Measurements from ENCODE around the gene SLC8B1. TPM values are rescaled to one million over a fixed set of nuclear protein-coding genes. Genes with fewer than 3 reads are reported as not detected.

The SLC8B1 gene
- total RNA-seq, 2 donors from 2014 or later = 23.1 to 94.7 TPM

GRCh38 chr12:113329791-113330417, 5.0 kb downstream of the SLC8B1 start:
- Histone ChIP-seq H3K36me3 (no peaks in the 10 kb centered on the region), H3K4me3 (no peak overlapping the region), H3K27ac (no peak overlapping the region), H3K4me1 (replicated peaks) (no peaks in the 10 kb centered on the region), H3K9me3 (no peaks in the 10 kb centered on the region), H3K27me3 (replicated peaks; ENCODE audit: insufficient read depth) (no peaks in the 10 kb centered on the region)
- no peak for DNase-seq (ENCODE audit: low spot score)
- WGBS = 89% methylated on average over 1 of the region's 1 CpG
- TF ChIP-seq POLR2AphosphoS5 (IDR thresholded peaks at IDR 0.05) (no peak), POLR2A (IDR thresholded peaks at IDR 0.05) (no peak), CTCF (IDR thresholded peaks at IDR 0.05) (no peak)
- intact Hi-C loops (cut with DNase I) = loop anchor here (10.0 kb wide), 1 partner anchor 105 kb away; the partner anchor contains the start of gene TPCN1

- H3K4me1 ChIP-seq (replicated peaks) = no peaks in the 10 kb centered on the region
- H3K27me3 ChIP-seq (replicated peaks; ENCODE audit: insufficient read depth) = no peaks in the 10 kb centered on the region
- no peak overlapping the region for H3K27ac ChIP-seq
- no peaks in the 10 kb centered on the region for H3K36me3 ChIP-seq
- no peaks in the 10 kb centered on the region for H3K9me3 ChIP-seq
- DNase-seq (ENCODE audit: low spot score) = no peak
- intact Hi-C loops (cut with DNase I) = no loop called here
- TF ChIP-seq POLR2A (IDR thresholded peaks at IDR 0.05) (no peak), CTCF (IDR thresholded peaks at IDR 0.05) (no peak), POLR2AphosphoS5 (IDR thresholded peaks at IDR 0.05) (no peak)
- 84% methylated on average over 9 of the region's 9 CpGs for whole genome bisulfite sequencing
- no peak overlapping the region for H3K4me3 ChIP-seq
Measured at GRCh38 chr12:113329022-113329790, 5.7 kb downstream of the SLC8B1 start.

- no peak overlapping the region for H3K27ac ChIP-seq
- H3K4me1 ChIP-seq (replicated peaks) = no peaks in the 10 kb centered on the region
- no peak for DNase-seq (ENCODE audit: low spot score)
- TF ChIP-seq CTCF (IDR thresholded peaks at IDR 0.05) (no peak), POLR2AphosphoS5 (IDR thresholded peaks at IDR 0.05) (no peak), POLR2A (IDR thresholded peaks at IDR 0.05) (no peak)
- H3K27me3 ChIP-seq (replicated peaks; ENCODE audit: insufficient read depth) = no peaks in the 10 kb centered on the region
- H3K4me3 ChIP-seq = no peak overlapping the region
- no peaks in the 10 kb centered on the region for H3K36me3 ChIP-seq
- intact Hi-C loops (cut with DNase I) = no loop called here
- 80% methylated on average over 5 of the region's 5 CpGs for WGBS
- no peaks in the 10 kb centered on the region for H3K9me3 ChIP-seq
Measured at GRCh38 chr12:113328368-113328889, 6.5 kb downstream of the SLC8B1 start.

- 80% methylated on average over 4 of the region's 4 CpGs for WGBS
- H3K27me3 ChIP-seq (replicated peaks; ENCODE audit: insufficient read depth) = no peaks in the 10 kb centered on the region
- no peak for DNase-seq (ENCODE audit: low spot score)
- H3K9me3 ChIP-seq = no peaks in the 10 kb centered on the region
- H3K27ac ChIP-seq = no peak overlapping the region
- no peak overlapping the region for H3K4me3 ChIP-seq
- no peaks in the 10 kb centered on the region for H3K4me1 ChIP-seq (replicated peaks)
- TF ChIP-seq POLR2A (IDR thresholded peaks at IDR 0.05) = no peak
- TF ChIP-seq CTCF (IDR thresholded peaks at IDR 0.05) = no peak
- no peak for TF ChIP-seq POLR2AphosphoS5 (IDR thresholded peaks at IDR 0.05)
- no peaks in the 10 kb centered on the region for H3K36me3 ChIP-seq
- intact Hi-C loops (cut with DNase I) = no loop called here
Measured at GRCh38 chr12:113326775-113327395, 8.0 kb downstream of the SLC8B1 start.
